GM21381 (cell line): ENCODE measurements around the gene KCNQ1.
A peak's percentile ranks its signal among the peaks of the same experiment; 100 is the strongest.

Source experiments
- ATAC-seq: cut with Tn5 transposase; IDR thresholded peaks from one replicate; pipeline ENCODE4 v1.9.1; 2021; ENCODE audit warnings: mild to moderate bottlenecking, moderate library complexity; ENCODE audit not compliant: unreplicated experiment

Gene KCNQ1

GRCh38 chr11:2586793-2587131 is 142.0 kb downstream of the KCNQ1 start:
- no peak for ATAC-seq

- ATAC-seq = no peak
Measured at GRCh38 chr11:2587132-2587930, 142.5 kb downstream of the KCNQ1 start.

GRCh38 chr11:2587976-2588748 is 143.4 kb downstream of the KCNQ1 start:
- ATAC-seq = no peak

- ATAC-seq = no peak
Measured at GRCh38 chr11:2588809-2589537, 144.2 kb downstream of the KCNQ1 start.

DNA sequence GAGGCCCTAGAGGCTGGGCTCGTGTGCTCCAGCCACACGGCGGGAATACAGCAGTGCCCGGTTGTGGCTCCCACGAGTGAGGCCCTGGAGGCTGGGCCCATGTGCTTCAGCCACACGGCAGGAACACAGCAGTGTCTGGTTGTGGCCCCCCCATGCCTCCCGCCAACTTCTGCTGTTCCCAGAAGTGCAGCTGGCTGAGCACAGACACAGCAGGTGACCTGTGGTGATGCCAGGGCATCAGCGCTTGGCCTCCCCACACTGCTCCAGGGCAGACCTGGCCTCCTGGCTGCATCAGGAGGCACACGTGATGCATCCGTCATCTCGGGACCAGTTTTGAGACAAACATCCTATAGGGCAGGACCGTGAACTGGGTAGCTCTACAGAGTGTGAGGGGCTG is 144.7 kb downstream of the KCNQ1 start:
- no peak for ATAC-seq

- ATAC-seq = no peak
Measured at GRCh38 chr11:2590131-2590964, 145.5 kb downstream of the KCNQ1 start.

- no peak for ATAC-seq
Measured at GRCh38 chr11:2590965-2591754, 146.4 kb downstream of the KCNQ1 start.

DNA sequence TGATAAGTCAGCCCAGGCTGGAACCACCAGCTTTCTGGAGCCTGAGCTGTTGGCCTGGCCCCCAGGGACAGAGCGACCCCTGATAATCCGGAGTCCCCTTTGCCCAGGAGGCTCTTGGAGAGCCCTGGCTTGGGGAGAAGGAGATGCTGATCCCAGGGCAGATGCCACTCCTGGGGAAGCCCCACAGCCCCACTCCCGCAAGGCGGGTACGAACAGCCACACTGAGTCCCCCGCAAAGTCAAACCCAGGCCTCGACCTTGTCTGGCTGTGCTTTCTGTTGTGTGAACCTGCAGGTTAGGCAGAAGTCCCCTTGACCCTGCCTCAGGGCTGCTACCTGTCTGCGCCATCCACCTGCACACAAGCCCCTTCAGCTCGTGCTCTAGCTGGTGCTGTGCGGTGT is 147.0 kb downstream of the KCNQ1 start:
- ATAC-seq = no peak

- no peak for ATAC-seq
Measured at GRCh38 chr11:2592559-2593392, 148.0 kb downstream of the KCNQ1 start.

- ATAC-seq = no peak
Measured at GRCh38 chr11:2593393-2593950, 148.7 kb downstream of the KCNQ1 start.

- no peak for ATAC-seq
Measured at GRCh38 chr11:2594267-2594666, 149.5 kb downstream of the KCNQ1 start.

DNA sequence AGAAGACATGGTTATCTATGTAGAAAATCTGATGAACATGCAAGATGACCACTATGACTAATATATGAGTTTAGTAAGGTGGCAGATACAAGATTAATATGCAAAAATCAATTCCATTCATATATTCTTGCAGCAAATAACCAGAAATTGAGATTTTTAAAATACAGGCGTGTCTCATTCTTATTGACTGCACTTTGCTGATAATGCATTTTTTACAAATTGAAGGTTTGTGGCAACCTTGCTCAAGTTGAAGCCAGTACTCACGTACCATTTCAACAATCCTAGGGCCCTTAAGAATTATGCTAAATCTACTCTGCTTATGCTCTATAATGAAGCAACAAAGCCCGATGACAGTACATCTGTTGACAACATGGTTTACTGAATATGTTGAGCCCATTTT is 150.4 kb downstream of the KCNQ1 start:
- ATAC-seq = no peak

GRCh38 chr11:2599561-2600189 is 154.9 kb downstream of the KCNQ1 start:
- ATAC-seq = no peak

DNA sequence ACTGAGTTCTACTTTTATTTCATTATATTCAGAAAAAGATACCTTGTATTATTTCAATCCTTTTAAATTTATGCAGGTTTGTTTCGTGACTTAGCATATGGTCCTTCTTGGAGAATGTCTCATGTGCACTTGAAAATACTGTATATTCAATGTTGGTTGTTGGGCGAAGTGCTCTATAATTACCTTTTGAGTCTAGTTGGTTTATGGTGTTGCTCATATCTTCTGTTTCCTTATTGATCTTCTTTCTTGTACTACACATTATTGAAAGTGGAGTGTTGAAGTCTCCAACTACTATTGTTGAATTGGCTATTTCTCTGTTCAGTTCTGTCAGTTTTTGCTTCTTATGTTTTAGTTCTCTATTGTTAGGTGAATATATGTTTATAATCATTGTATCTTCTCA is 164.5 kb downstream of the KCNQ1 start:
- ATAC-seq = no peak

DNA sequence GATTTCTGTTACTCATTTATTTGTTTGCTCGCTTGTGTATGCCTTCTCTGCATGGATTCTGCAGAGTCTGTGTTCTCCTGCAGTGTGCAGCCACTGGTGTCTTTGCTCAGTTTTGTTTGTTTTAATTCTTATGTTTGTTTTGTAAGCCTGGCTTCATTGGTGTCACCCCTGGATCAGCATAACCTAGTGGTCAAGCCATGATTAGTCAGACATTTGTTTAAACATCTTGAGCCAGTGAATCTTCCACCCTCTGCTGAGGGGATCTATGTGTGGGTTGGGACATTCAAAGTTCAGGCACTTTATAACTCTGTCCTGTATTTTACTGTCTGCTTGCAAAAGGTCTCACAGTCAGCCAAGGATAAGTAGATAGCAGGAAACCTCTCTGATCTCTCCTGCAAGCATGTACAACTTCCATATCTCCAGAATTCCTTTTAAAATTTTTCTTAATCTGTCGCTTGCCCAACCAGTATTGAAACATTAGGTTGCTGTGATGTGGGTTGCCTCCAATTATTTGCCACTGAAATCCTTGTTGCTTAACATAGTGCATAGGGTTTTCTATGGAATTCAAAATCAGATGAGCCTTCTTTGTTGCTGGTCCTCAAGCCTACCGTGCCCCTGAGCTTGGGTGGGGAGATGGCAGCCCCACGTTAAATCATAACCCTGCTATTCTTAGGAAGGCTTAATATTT is 168.2 kb downstream of the KCNQ1 start:
- ATAC-seq = no peak

GRCh38 chr11:2621894-2622293 is 177.1 kb downstream of the KCNQ1 start:
- peak; percentile 66 for ATAC-seq

- ATAC-seq = no peak
Measured at GRCh38 chr11:2625183-2625582, 180.4 kb downstream of the KCNQ1 start.

DNA sequence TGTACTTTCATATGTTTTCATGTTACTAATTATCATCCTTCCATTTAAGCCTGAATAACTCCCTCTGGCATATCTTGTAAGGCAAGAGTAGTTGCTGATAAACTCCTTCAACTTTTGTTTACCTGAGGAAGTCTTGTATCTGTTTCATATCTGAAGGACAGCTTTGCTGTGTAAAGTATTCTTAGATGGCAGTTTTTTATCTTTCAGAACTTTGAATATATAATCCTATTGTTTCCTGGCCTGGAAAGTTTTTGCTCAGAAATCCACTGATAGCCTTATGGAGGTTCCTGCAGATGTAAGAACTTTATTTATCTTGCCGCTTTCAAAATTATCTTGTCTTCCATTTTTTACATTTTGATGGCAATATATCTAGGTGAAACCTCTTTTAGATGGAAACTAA is 185.9 kb downstream of the KCNQ1 start:
- ATAC-seq = no peak
